Hematopoietic multipotent progenitor cell treated with erythropoietin and hydrocortisone succinate and interleukin-3 and kit ligand, for 15 days (in vitro differentiated cells): ENCODE results near the gene CPB2.

Experiments
- DNase-seq: peaks from one replicate; pipeline ENCODE4 v3.0.0-alpha.2; 2015; ENCODE audit warnings: low spot score

Gene CPB2

GRCh38 chr13:46097015-46097414 lies 7.8 kb downstream of the CPB2 start:
- DNase-seq, result no peak

- DNase-seq, result no peak
Observed at GRCh38 chr13:46094478-46094877, 10.4 kb downstream of the CPB2 start.

GRCh38 chr13:46088821-46089562 lies 15.8 kb downstream of the CPB2 start:
- no peak for DNase-seq

GRCh38 chr13:46087481-46087880 lies 17.4 kb downstream of the CPB2 start:
- DNase-seq, result no peak

GRCh38 chr13:46086985-46087384 lies 17.8 kb downstream of the CPB2 start:
- DNase-seq, result no peak

GRCh38 chr13:46086421-46086922 lies 18.4 kb downstream of the CPB2 start:
- no peak for DNase-seq

- DNase-seq, result no peak
Observed at GRCh38 chr13:46085737-46086136, 19.1 kb downstream of the CPB2 start.

GRCh38 chr13:46082324-46082723 lies 22.5 kb downstream of the CPB2 start:
- no peak for DNase-seq

- no peak for DNase-seq
Observed at GRCh38 chr13:46079770-46080169, 25.1 kb downstream of the CPB2 start.

- no peak for DNase-seq
Observed at GRCh38 chr13:46077265-46077664, 27.6 kb downstream of the CPB2 start.

- no peak for DNase-seq
Observed at GRCh38 chr13:46076827-46077226, 28.0 kb downstream of the CPB2 start.

- DNase-seq, result no peak
Observed at GRCh38 chr13:46075811-46076210, 29.0 kb downstream of the CPB2 start.

GRCh38 chr13:46071590-46072249 lies 33.1 kb downstream of the CPB2 start:
- DNase-seq, result no peak

GRCh38 chr13:46063292-46063691 lies 41.5 kb downstream of the CPB2 start:
- no peak for DNase-seq

- no peak for DNase-seq
Observed at GRCh38 chr13:46062185-46062584, 42.6 kb downstream of the CPB2 start.

GRCh38 chr13:46059405-46059804 lies 45.4 kb downstream of the CPB2 start:
- DNase-seq, result no peak

- no peak for DNase-seq
Observed at GRCh38 chr13:46058268-46058667, 46.6 kb downstream of the CPB2 start.

- DNase-seq, result no peak
Observed at GRCh38 chr13:46057256-46058015, 47.4 kb downstream of the CPB2 start.

GRCh38 chr13:46053162-46054012 lies 51.4 kb downstream of the CPB2 start:
- DNase-seq, result no peak

- DNase-seq, result peak; percentile 94
Observed at GRCh38 chr13:46052319-46053161, 52.3 kb downstream of the CPB2 start, which contains the start of gene ZC3H13. Gene ZC3H13, minus strand, starts transcription at chr13:46052746. Its CDS starts 7,239 bp downstream, at chr13:46045507.

GRCh38 chr13:46051968-46052318 lies 52.9 kb downstream of the CPB2 start:
- DNase-seq, result peak; percentile 16
